Thyroid gland (tissue), 4 donors: ENCODE measurements around the gene POT1. TPM values are rescaled to one million over a fixed set of nuclear protein-coding genes. Genes with fewer than 3 reads are reported as not detected.

ENCODE experiments used
- DNase-seq, 2 donors: peaks; one replicate each; pipeline ENCODE4 v3.0.0-alpha.2; 2019
- H3K27ac ChIP-seq, 3 donors: fragments of 200-600 bp; sonication (generic); 1 replicate in 2 of 3; 2 replicates in 1 of 3; pipeline ENCODE4 v1.5.1; 2016 to 2019; ENCODE audit warnings: mild to moderate bottlenecking in 1 of 3, moderate library complexity in 1 of 3
- H3K27me3 ChIP-seq: fragments of 200-600 bp; sonication (generic); one replicate; pipeline ENCODE4 v1.5.1; 2019
- H3K36me3 ChIP-seq, 2 donors: fragments of 200-600 bp; sonication (generic); one replicate each; pipeline ENCODE4 v1.5.1; 2016 to 2019
- H3K4me1 ChIP-seq, 2 donors: fragments of 200-600 bp; sonication (generic); one replicate each; pipeline ENCODE4 v1.5.1; 2017 to 2019
- H3K4me3 ChIP-seq, 3 donors: fragments of 200-600 bp; sonication (generic); replicated peaks in 1 of 3; 1 replicate in 2 of 3; 2 replicates in 1 of 3; pipeline ENCODE4 v1.5.1; 2016; ENCODE audit warnings: mild to moderate bottlenecking in 1 of 3
- H3K9me3 ChIP-seq: fragments of 200-600 bp; sonication (generic); one replicate; pipeline ENCODE4 v1.5.1; 2017
- CTCF ChIP-seq, 6 experiments: fragments of 200-600 bp in 3 of 6; fragments of 450-650 bp in 3 of 6; sonication (generic) in 3 of 6; IDR thresholded peaks; one replicate each; pipeline ENCODE4 v1.5.1; 2016 to 2019; ENCODE audit warnings: antibody characterized with exemption in 6 of 6, mild to moderate bottlenecking in 2 of 6, inconsistent platforms in 1 of 6, moderate library complexity in 1 of 6
- POLR2A ChIP-seq, 2 donors: fragments of 450-650 bp; IDR thresholded peaks; one replicate each; pipeline ENCODE4 v1.6.1; 2017; ENCODE audit warnings: antibody characterized with exemption in 2 of 2, mild to moderate bottlenecking in 2 of 2, moderate library complexity in 1 of 2
- WGBS, 2 donors: methylation state at CpG; one replicate each; pipeline ENCODE4 v1.1.5; 2017; 5-methylcytosine and 5-hydroxymethylcytosine counted together
- intact Hi-C: fragments of 100-400 bp; cut with DNase I; formaldehyde crosslinking; loops from one replicate; pipeline ENCODE4 v1.15.1; 2023
- total RNA-seq, 4 donors: library from RNA; depleted of rRNA; stranded (reverse); fragments of >200 nt; gene quantifications; one replicate each; pipeline ENCODE4 v1.2.3, GENCODE V29; 2016

The POT1 gene
- total RNA-seq, 4 donors from 2014 or later, result 30.6 to 48.4 (median 35.4) TPM

GRCh38 chr7:124843336-124843735 is 86.3 kb downstream of the POT1 start:
- TF ChIP-seq CTCF (IDR thresholded peaks at IDR 0.05) (no peak), POLR2A (IDR thresholded peaks at IDR 0.05) (no peak)
- no peak for DNase-seq
- H3K9me3 ChIP-seq, result no peaks in the 10 kb centered on the region
- intact Hi-C loops, result no loop called here
- no peak overlapping the region for H3K27ac ChIP-seq
- peaks cover 0 to 5% of the 10 kb centered on the region in 2 donors for H3K4me1 ChIP-seq
- H3K27me3 ChIP-seq, result no peaks in the 10 kb centered on the region
- no peak overlapping the region for H3K4me3 ChIP-seq
- H3K36me3 ChIP-seq, result peaks cover 3 to 4% of the 10 kb centered on the region in 2 donors

GRCh38 chr7:124840435-124840834 is 89.2 kb downstream of the POT1 start:
- 81 to 84% methylated on average over 1 of the region's 1 CpG for WGBS, 2 donors
- H3K4me1 ChIP-seq, result peaks cover 0 to 5% of the 10 kb centered on the region in 2 donors
- no peak for DNase-seq
- no peaks in the 10 kb centered on the region for H3K9me3 ChIP-seq
- H3K4me3 ChIP-seq, result no peak overlapping the region
- no peak overlapping the region for H3K27ac ChIP-seq
- intact Hi-C loops, result no loop called here
- no peaks in the 10 kb centered on the region for H3K27me3 ChIP-seq
- no peak for TF ChIP-seq POLR2A (IDR thresholded peaks at IDR 0.05)
- no peak for TF ChIP-seq CTCF (IDR thresholded peaks at IDR 0.05)
- no peaks in the 10 kb centered on the region for H3K36me3 ChIP-seq

DNA sequence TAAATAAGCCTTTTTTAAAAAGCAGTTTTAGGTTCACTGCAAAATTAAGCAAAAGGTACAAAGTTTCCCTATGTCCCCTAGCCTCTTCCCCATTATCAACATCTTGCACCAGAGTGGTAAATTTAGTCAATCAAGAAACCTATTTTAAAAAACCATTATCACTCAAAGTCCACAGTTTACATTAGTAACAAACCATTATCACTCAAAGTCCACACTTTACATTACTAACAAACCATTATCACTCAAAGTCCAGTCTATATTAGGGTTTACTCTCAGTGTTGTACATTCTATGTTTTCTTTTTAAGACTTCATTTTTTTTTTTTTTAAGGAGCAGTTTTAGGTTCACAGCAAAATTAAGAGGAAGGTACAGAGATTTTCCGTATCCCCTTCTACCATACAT is 89.9 kb downstream of the POT1 start:
- 93 to 95% methylated on average over 1 of the region's 1 CpG for WGBS, 2 donors
- H3K27ac ChIP-seq, result no peak overlapping the region
- intact Hi-C loops, result no loop called here
- no peaks in the 10 kb centered on the region for H3K27me3 ChIP-seq
- DNase-seq, result no peak
- H3K4me3 ChIP-seq, result no peak overlapping the region
- TF ChIP-seq POLR2A (IDR thresholded peaks at IDR 0.05) (no peak), CTCF (IDR thresholded peaks at IDR 0.05) (no peak)
- H3K4me1 ChIP-seq, result peaks cover 0 to 5% of the 10 kb centered on the region in 2 donors
- H3K36me3 ChIP-seq, result no peaks in the 10 kb centered on the region
- no peaks in the 10 kb centered on the region for H3K9me3 ChIP-seq

- no peaks in the 10 kb centered on the region for H3K27me3 ChIP-seq
- no peaks in the 10 kb centered on the region for H3K9me3 ChIP-seq
- no peaks in the 10 kb centered on the region for H3K36me3 ChIP-seq
- no peaks in the 10 kb centered on the region for H3K4me1 ChIP-seq
- H3K4me3 ChIP-seq, result no peak overlapping the region
- WGBS, 2 donors, result 93 to 96% methylated on average over 1 of the region's 1 CpG
- H3K27ac ChIP-seq, result no peak overlapping the region
- intact Hi-C loops, result no loop called here
- TF ChIP-seq POLR2A (IDR thresholded peaks at IDR 0.05) (no peak), CTCF (IDR thresholded peaks at IDR 0.05) (no peak)
- DNase-seq, result no peak
Measured at GRCh38 chr7:124836173-124836572, 93.5 kb downstream of the POT1 start.

DNA sequence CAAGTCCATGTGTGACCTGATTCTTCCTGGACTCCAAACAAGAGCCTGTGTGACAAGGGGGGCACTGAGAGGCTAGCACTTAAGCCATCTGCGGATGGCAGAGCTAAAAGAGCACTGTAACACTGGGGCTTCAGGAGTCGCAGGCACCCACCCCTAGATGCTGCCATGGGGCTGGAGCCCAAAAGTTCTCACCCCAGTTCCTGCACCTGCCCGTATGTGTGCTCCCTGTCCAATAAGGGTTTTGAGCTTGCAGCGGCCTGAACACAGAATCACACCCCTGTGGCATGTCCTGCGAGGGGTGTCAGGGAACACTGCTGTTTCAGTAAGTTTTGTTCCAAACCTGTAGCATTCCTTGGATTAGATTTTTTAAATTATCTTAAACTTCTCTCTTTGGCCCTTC is 110.8 kb downstream of the POT1 start:
- intact Hi-C loops, result no loop called here
- H3K27ac ChIP-seq, result no peak overlapping the region
- H3K4me3 ChIP-seq, result no peak overlapping the region
- no peaks in the 10 kb centered on the region for H3K9me3 ChIP-seq
- H3K36me3 ChIP-seq, result no peaks in the 10 kb centered on the region
- no peak for TF ChIP-seq CTCF (IDR thresholded peaks at IDR 0.05)
- whole genome bisulfite sequencing, 2 donors, result 92 to 96% methylated on average over 5 of the region's 5 CpGs
- DNase-seq, result no peak
- H3K27me3 ChIP-seq, result no peaks in the 10 kb centered on the region
- no peaks in the 10 kb centered on the region for H3K4me1 ChIP-seq
